Hindlimb muscle (tissue), 1 donor: ENCODE results near the gene STON1. TPM values are rescaled to one million over a fixed set of nuclear protein-coding genes. Genes with fewer than 3 reads are reported as not detected.
A peak's percentile ranks its signal among the peaks of the same experiment; 100 is the strongest.
"Not testable (repeated sequence)": the region's sequence is repeated elsewhere in the genome, so short reads cannot be mapped to it uniquely, and the experiment has no call there.

Source experiments
- DNase-seq: peaks from one replicate; pipeline ENCODE4 v3.0.0-alpha.2; 2013
- polyA plus RNA-seq: library from polyadenylated mRNA; unstranded; fragments of 120-200 nt; gene quantifications from one replicate; pipeline ENCODE4 v1.2.1, GENCODE V29; 2013; ENCODE audit not compliant: insufficient read length

Gene STON1
- 10.1 TPM for polyA plus RNA-seq

GRCh38 chr2:48530033-48530811 lies at the start of gene STON1:
Gene STON1 (plus strand): TSS chr2:48530154. CDS start chr2:48580634, 50,480 bp downstream.
- DNase-seq: peak; percentile 62

GRCh38 chr2:48480526-48480925 lies 49.4 kb upstream of the STON1 start:
- DNase-seq: no peak

- DNase-seq: peak; percentile 72
Measured at GRCh38 chr2:48482313-48482712, 47.6 kb upstream of the STON1 start.

GRCh38 chr2:48482769-48483168 lies 47.2 kb upstream of the STON1 start:
- no peak for DNase-seq

GRCh38 chr2:48483506-48483905 lies 46.4 kb upstream of the STON1 start:
- no peak for DNase-seq

GRCh38 chr2:48483916-48484315 lies 46.0 kb upstream of the STON1 start:
- DNase-seq: no peak

GRCh38 chr2:48488545-48488944 lies 41.4 kb upstream of the STON1 start:
- no peak for DNase-seq

- DNase-seq: no peak
Measured at GRCh38 chr2:48496849-48497248, 33.1 kb upstream of the STON1 start.

- DNase-seq: no peak
Measured at GRCh38 chr2:48504647-48505327, 25.2 kb upstream of the STON1 start.

- no peak for DNase-seq
Measured at GRCh38 chr2:48507111-48507510, 22.8 kb upstream of the STON1 start.

GRCh38 chr2:48508461-48509124 lies 21.4 kb upstream of the STON1 start:
- no peak for DNase-seq

- DNase-seq: no peak
Measured at GRCh38 chr2:48510329-48510728, 19.6 kb upstream of the STON1 start.

GRCh38 chr2:48511849-48512470 lies 18.0 kb upstream of the STON1 start:
- DNase-seq: no peak

- no peak for DNase-seq
Measured at GRCh38 chr2:48512571-48512970, 17.4 kb upstream of the STON1 start.

GRCh38 chr2:48514348-48515003 lies 15.5 kb upstream of the STON1 start:
- no peak for DNase-seq

- no peak for DNase-seq
Measured at GRCh38 chr2:48515513-48515985, 14.4 kb upstream of the STON1 start.

- DNase-seq: no peak
Measured at GRCh38 chr2:48519593-48519992, 10.4 kb upstream of the STON1 start.

GRCh38 chr2:48524756-48525155 lies 5.2 kb upstream of the STON1 start:
- DNase-seq: not testable (repeated sequence)

GRCh38 chr2:48525269-48525943 lies 4.5 kb upstream of the STON1 start:
- no peak for DNase-seq

GRCh38 chr2:48527226-48527885 lies 2.6 kb upstream of the STON1 start:
- DNase-seq: no peak

GRCh38 chr2:48528431-48528830 lies 1.5 kb upstream of the STON1 start:
- no peak for DNase-seq
